Measurements from ENCODE around the gene GGT7. TPM values are rescaled to one million over a fixed set of nuclear protein-coding genes. Genes with fewer than 3 reads are reported as not detected.

GGT7 gene
- total and polyA plus RNA-seq, 4 donors, result 3.7 to 8.1 (median 6.0) TPM

GRCh38 chr20:34894723-34895122 is 22.1 kb upstream of the GGT7 start:
- Histone ChIP-seq H3K36me3 (ENCODE audit: control insufficient read depth in 4 of 4, insufficient read depth in 3 of 4, low read depth in 1 of 4, low read length in 3 of 4) (peaks cover 0 to 2% (median under 1%) of the 10 kb centered on the region in 4 donors), H3K9ac (ENCODE audit: low read depth in 1 of 2, low read length in 2 of 2) (no peak overlapping the region), H3K9me3 (ENCODE audit: control insufficient read depth in 4 of 4, low read length in 3 of 4) (no peaks in the 10 kb centered on the region), H3K27me3 (ENCODE audit: control insufficient read depth in 4 of 4, insufficient read depth in 4 of 4, low read length in 3 of 4) (no peaks in the 10 kb centered on the region), H3K4me3 (ENCODE audit: low read depth in 1 of 3, low read length in 3 of 3) (no peak overlapping the region), H3K27ac (ENCODE audit: low read depth in 1 of 2, low read length in 2 of 2) (peak overlapping the region in 1 of 2 donors; percentile 4), H3K4me1 (ENCODE audit: control insufficient read depth in 4 of 4, insufficient read depth in 4 of 4, low read length in 3 of 4) (peaks cover 2 to 25% (median 16%) of the 10 kb centered on the region in 4 donors)
- 8% methylated on average over 1 of the region's 1 CpG for WGBS
- TF ChIP-seq FOXA1 (IDR thresholded peaks at IDR 0.05), result no peak
- no peak for TF ChIP-seq ATF3 (IDR thresholded peaks at IDR 0.05)
- peak in 1 of 2 donors; percentile 35 for TF ChIP-seq HNF4A (conservative IDR thresholded peaks at IDR 0.05)
- peak in 1 of 2 donors; percentile 23 for TF ChIP-seq RXRA (IDR thresholded peaks at IDR 0.05)
- no peak for TF ChIP-seq YY1 (IDR thresholded peaks at IDR 0.05)
- TF ChIP-seq EGR1 (IDR thresholded peaks at IDR 0.05; ENCODE audit: low read depth in 2 of 2), result no peak
- DNase-seq (ENCODE audit: low spot score), result no peak

GRCh38 chr20:34892671-34893070 is 20.0 kb upstream of the GGT7 start:
- Histone ChIP-seq H3K9ac (ENCODE audit: low read depth in 1 of 2, low read length in 2 of 2) (no peak overlapping the region), H3K9me3 (ENCODE audit: control insufficient read depth in 4 of 4, low read length in 3 of 4) (no peaks in the 10 kb centered on the region), H3K4me1 (ENCODE audit: control insufficient read depth in 4 of 4, insufficient read depth in 4 of 4, low read length in 3 of 4) (peaks cover 2 to 25% (median 16%) of the 10 kb centered on the region in 4 donors), H3K4me3 (ENCODE audit: low read depth in 1 of 3, low read length in 3 of 3) (no peak overlapping the region), H3K27me3 (ENCODE audit: control insufficient read depth in 4 of 4, insufficient read depth in 4 of 4, low read length in 3 of 4) (no peaks in the 10 kb centered on the region), H3K36me3 (ENCODE audit: control insufficient read depth in 4 of 4, insufficient read depth in 3 of 4, low read depth in 1 of 4, low read length in 3 of 4) (peaks cover 0 to 2% (median under 1%) of the 10 kb centered on the region in 4 donors), H3K27ac (ENCODE audit: low read depth in 1 of 2, low read length in 2 of 2) (no peak overlapping the region)
- WGBS, result 96% methylated on average over 2 of the region's 2 CpGs
- DNase-seq (ENCODE audit: low spot score), result no peak
- TF ChIP-seq NR2F2 (IDR thresholded peaks at IDR 0.05) (no peak), TAF1 (conservative IDR thresholded peaks at IDR 0.05) (no peak), REST (IDR thresholded peaks at IDR 0.05) (no peak), EGR1 (IDR thresholded peaks at IDR 0.05; ENCODE audit: low read depth in 2 of 2) (no peak), FOXA2 (IDR thresholded peaks at IDR 0.05) (no peak), JUND (IDR thresholded peaks at IDR 0.05) (no peak), SP1 (IDR thresholded peaks at IDR 0.05) (no peak), GABPA (IDR thresholded peaks at IDR 0.05 in 1 of 2, conservative IDR thresholded peaks at IDR 0.05 in 1 of 2) (no peak), HNF4G (IDR thresholded peaks at IDR 0.05) (no peak), ZBTB33 (IDR thresholded peaks at IDR 0.05) (no peak), RAD21 (IDR thresholded peaks at IDR 0.05) (no peak), CTCF (IDR thresholded peaks at IDR 0.05; ENCODE audit: low read depth, low read length, missing input control) (no peak), MAX (IDR thresholded peaks at IDR 0.05) (no peak), ATF3 (IDR thresholded peaks at IDR 0.05) (no peak), FOXA1 (IDR thresholded peaks at IDR 0.05) (no peak), RXRA (IDR thresholded peaks at IDR 0.05) (no peak), YY1 (IDR thresholded peaks at IDR 0.05) (no peak), HNF4A (conservative IDR thresholded peaks at IDR 0.05) (no peak)

Measured in liver (tissue), 9 donors.